ENCODE results near the gene HOPX.

Gene HOPX

DNA sequence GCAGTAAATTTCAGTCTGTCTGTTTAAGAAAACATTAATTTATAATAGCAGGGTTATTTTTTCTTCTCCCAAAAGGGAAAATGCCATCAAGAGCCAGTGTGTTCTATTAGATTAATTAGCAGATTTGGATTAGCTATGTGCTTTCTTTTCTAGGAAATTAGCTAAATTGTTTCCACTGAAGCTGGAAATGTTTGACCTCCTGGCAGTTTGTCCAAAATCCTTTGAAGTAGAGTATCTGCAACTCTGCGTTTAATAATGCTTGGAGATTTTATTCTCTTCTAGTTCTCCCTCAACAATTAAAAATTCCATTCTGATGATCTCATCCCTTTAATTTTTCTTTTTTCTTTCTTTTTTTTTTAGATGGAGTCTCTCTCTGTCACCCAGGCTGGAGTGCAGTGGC lies 27.1 kb upstream of the HOPX start:
- Histone ChIP-seq H3F3A (ENCODE audit: insufficient read depth, low read length) (no peaks in the 10 kb centered on the region), H3K27me3 (replicated peaks; ENCODE audit: insufficient read depth, low read length) (no peaks in the 10 kb centered on the region), H2AFZ (ENCODE audit: low read length) (no peak overlapping the region), H3K79me2 (ENCODE audit: low read length) (no peaks in the 10 kb centered on the region), H3K9me2 (replicated peaks; ENCODE audit: insufficient read depth, low read length) (no peaks in the 10 kb centered on the region), H3K36me3 (replicated peaks; ENCODE audit: insufficient read depth, low read length) (no peaks in the 10 kb centered on the region), H3K4me1 (ENCODE audit: low read length) (no peaks in the 10 kb centered on the region), H3K27ac (ENCODE audit: low read length) (no peak overlapping the region), H4K20me1 (ENCODE audit: insufficient read depth, low read length) (no peaks in the 10 kb centered on the region), H3K4me3 (ENCODE audit: low read length) (no peak overlapping the region), H3K9me3 (replicated peaks; ENCODE audit: insufficient read depth, low read length) (no peaks in the 10 kb centered on the region), H3K9ac (ENCODE audit: low read length) (no peak overlapping the region), H3K4me2 (ENCODE audit: low read depth, low read length) (no peak overlapping the region)
- TF ChIP-seq, protein P1, sequence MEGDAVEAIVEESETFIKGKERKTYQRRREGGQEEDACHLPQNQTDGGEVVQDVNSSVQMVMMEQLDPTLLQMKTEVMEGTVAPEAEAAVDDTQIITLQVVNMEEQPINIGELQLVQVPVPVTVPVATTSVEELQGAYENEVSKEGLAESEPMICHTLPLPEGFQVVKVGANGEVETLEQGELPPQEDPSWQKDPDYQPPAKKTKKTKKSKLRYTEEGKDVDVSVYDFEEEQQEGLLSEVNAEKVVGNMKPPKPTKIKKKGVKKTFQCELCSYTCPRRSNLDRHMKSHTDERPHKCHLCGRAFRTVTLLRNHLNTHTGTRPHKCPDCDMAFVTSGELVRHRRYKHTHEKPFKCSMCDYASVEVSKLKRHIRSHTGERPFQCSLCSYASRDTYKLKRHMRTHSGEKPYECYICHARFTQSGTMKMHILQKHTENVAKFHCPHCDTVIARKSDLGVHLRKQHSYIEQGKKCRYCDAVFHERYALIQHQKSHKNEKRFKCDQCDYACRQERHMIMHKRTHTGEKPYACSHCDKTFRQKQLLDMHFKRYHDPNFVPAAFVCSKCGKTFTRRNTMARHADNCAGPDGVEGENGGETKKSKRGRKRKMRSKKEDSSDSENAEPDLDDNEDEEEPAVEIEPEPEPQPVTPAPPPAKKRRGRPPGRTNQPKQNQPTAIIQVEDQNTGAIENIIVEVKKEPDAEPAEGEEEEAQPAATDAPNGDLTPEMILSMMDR (IDR thresholded peaks at IDR 0.05; ENCODE audit: low read length) = no peak
- no peak for TF ChIP-seq EZH2phosphoT487 (IDR thresholded peaks at IDR 0.05; ENCODE audit: low read length)
- DNase-seq = no peak

DNA sequence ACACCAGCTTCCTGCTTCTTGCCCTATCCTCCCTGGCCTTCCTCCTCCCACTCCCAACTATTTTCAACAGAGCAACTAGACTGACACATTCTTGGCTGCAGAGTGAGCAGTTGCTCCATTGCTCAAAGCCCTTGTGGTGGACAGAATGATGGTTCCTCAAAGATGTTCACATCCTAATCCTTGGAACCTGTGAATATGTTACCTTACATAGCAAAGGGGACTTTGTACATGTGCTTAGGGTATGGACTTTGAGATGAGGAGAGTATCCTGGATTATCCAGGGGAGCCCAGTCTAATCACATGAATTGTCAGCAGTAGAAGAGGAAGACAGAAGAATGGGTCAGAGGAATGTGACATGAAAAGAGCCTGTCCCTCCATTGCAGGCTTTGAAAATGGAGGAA lies 24.9 kb upstream of the HOPX start:
- Histone ChIP-seq H3K27ac (ENCODE audit: low read length) (no peak overlapping the region), H3F3A (ENCODE audit: insufficient read depth, low read length) (no peaks in the 10 kb centered on the region), H3K9me3 (replicated peaks; ENCODE audit: insufficient read depth, low read length) (no peaks in the 10 kb centered on the region), H3K79me2 (ENCODE audit: low read length) (no peaks in the 10 kb centered on the region), H3K4me1 (ENCODE audit: low read length) (peaks cover 11% of the 10 kb centered on the region), H3K9me2 (replicated peaks; ENCODE audit: insufficient read depth, low read length) (no peaks in the 10 kb centered on the region), H3K4me3 (ENCODE audit: low read length) (no peak overlapping the region), H3K9ac (ENCODE audit: low read length) (no peak overlapping the region), H4K20me1 (ENCODE audit: insufficient read depth, low read length) (no peaks in the 10 kb centered on the region), H2AFZ (ENCODE audit: low read length) (no peak overlapping the region), H3K36me3 (replicated peaks; ENCODE audit: insufficient read depth, low read length) (no peaks in the 10 kb centered on the region), H3K4me2 (ENCODE audit: low read depth, low read length) (no peak overlapping the region), H3K27me3 (replicated peaks; ENCODE audit: insufficient read depth, low read length) (no peaks in the 10 kb centered on the region)
- TF ChIP-seq EZH2phosphoT487 (IDR thresholded peaks at IDR 0.05; ENCODE audit: low read length) (no peak), EZH2 (optimal IDR thresholded peaks at IDR 0.05; ENCODE audit: low read depth, low read length) (no peak)
- TF ChIP-seq, protein P1 (IDR thresholded peaks at IDR 0.05; ENCODE audit: low read length) = no peak
- no peak for DNase-seq

DNA sequence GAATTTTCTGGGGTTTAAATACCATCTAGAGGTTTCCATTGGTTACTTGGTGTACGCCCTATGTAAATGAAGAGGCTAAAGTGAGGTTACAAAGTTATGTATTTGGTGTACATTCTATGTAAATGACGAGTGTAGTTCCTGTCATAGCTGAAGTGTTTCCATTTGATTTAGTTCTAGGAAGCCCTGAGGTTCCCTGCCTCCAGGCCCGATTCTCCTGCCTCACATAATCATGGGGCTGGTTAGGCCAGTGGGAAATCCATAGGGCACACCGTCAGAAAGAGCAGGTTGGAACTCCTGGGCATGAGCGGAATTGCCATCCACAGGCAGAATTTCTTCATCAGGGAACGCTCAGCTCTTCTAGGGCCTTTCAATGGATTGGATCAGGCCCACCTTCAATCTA lies 24.2 kb upstream of the HOPX start:
- Histone ChIP-seq H4K20me1 (ENCODE audit: insufficient read depth, low read length) (no peaks in the 10 kb centered on the region), H3K36me3 (replicated peaks; ENCODE audit: insufficient read depth, low read length) (no peaks in the 10 kb centered on the region), H3K4me3 (ENCODE audit: low read length) (no peak overlapping the region), H3F3A (ENCODE audit: insufficient read depth, low read length) (no peaks in the 10 kb centered on the region), H3K4me2 (ENCODE audit: low read depth, low read length) (no peak overlapping the region), H3K27ac (ENCODE audit: low read length) (no peak overlapping the region), H2AFZ (ENCODE audit: low read length) (no peak overlapping the region), H3K27me3 (replicated peaks; ENCODE audit: insufficient read depth, low read length) (no peaks in the 10 kb centered on the region), H3K9me3 (replicated peaks; ENCODE audit: insufficient read depth, low read length) (no peaks in the 10 kb centered on the region), H3K79me2 (ENCODE audit: low read length) (no peaks in the 10 kb centered on the region), H3K9me2 (replicated peaks; ENCODE audit: insufficient read depth, low read length) (no peaks in the 10 kb centered on the region), H3K4me1 (ENCODE audit: low read length) (peaks cover 11% of the 10 kb centered on the region), H3K9ac (ENCODE audit: low read length) (no peak overlapping the region)
- no peak for DNase-seq
- TF ChIP-seq, protein P1 (IDR thresholded peaks at IDR 0.05; ENCODE audit: low read length) = no peak
- no peak for TF ChIP-seq EZH2phosphoT487 (IDR thresholded peaks at IDR 0.05; ENCODE audit: low read length)
- no peak for TF ChIP-seq EZH2 (optimal IDR thresholded peaks at IDR 0.05; ENCODE audit: low read depth, low read length)
